HepG2 (cell line): ENCODE results near the gene SLC9A1. TPM values are rescaled to one million over a fixed set of nuclear protein-coding genes. Genes with fewer than 3 reads are reported as not detected.

ENCODE experiments used
- ATAC-seq: fragments of 200-7000 bp; cut with Tn5 transposase; 3 replicates; pipeline ENCODE4 v1.9.1; 2020; ENCODE audit warnings: mild to moderate bottlenecking, moderate library complexity
- BruUV-seq: library from RNA; stranded (reverse); fragments of 400-500 nt; replicated peaks from 2 replicates; lab custom pipeline; 2021; lab: Mats Ljungman, UMichigan
- CTCF ChIA-PET: fragments of 300-600 bp; formaldehyde crosslinking; extraction: SDS; loops from one replicate; lab custom pipeline; 2021; ENCODE audit warnings: low total read pairs, inconsistent platforms, low intra/inter-chr PET ratio; lab: Yijun Ruan, JAX
- POLR2A ChIA-PET: fragments of 350-600 bp; sonication (Branson Sonifier 250); formaldehyde crosslinking; loops from one replicate; lab custom pipeline; 2020; ENCODE audit warnings: antibody characterized with exemption, inconsistent platforms; lab: Yijun Ruan, JAX
- DNase-seq: peaks from one replicate; pipeline ENCODE4 v3.0.0-alpha.2; 2015; ENCODE audit warnings: low spot score
- FAIRE-seq: peaks from 3 replicates; lab custom pipeline; 2011; peaks lifted over from hg19 to GRCh38; lab: Jason Lieb, UNC
- H2AFZ ChIP-seq: one replicate; pipeline ENCODE4 v1.6.1; 2011; ENCODE audit warnings: low read length, inconsistent platforms
- H3K27ac ChIP-seq: fragments of 300-600 bp; 3 replicates; pipeline ENCODE4 v1.8.0; 2011; ENCODE audit warnings: mixed run types, mild to moderate bottlenecking, mixed read lengths, low read length, inconsistent platforms; ENCODE audit not compliant: insufficient read depth; ENCODE audit errors: extremely low read length
- H3K27me3 ChIP-seq, 2 experiments: fragments of 200-600 bp in 1 of 2; 2 replicates in 1 of 2; 3 replicates in 1 of 2; pipeline versions ENCODE4 v1.6.0 to v1.8.0; 2011; ENCODE audit warnings: low read length in 2 of 2, mild to moderate bottlenecking in 2 of 2, moderate library complexity in 2 of 2, inconsistent platforms in 1 of 2; ENCODE audit not compliant: insufficient read depth in 2 of 2, control insufficient read depth in 1 of 2
- H3K36me3 ChIP-seq, 2 experiments: fragments of 200-600 bp in 1 of 2; replicated peaks in 1 of 2; 2 replicates in 1 of 2; 3 replicates in 1 of 2; pipeline versions ENCODE4 v1.5.1 to v1.8.0; 2011; ENCODE audit warnings: low read length in 2 of 2, inconsistent platforms in 1 of 2; ENCODE audit not compliant: insufficient read depth in 2 of 2, control insufficient read depth in 1 of 2
- H3K4me1 ChIP-seq: 2 replicates; pipeline ENCODE4 v1.5.1; 2012; ENCODE audit warnings: low read length, inconsistent platforms; ENCODE audit not compliant: insufficient read depth
- H3K4me2 ChIP-seq: 2 replicates; pipeline ENCODE4 v1.6.0; 2011; ENCODE audit warnings: low read depth, low read length, inconsistent platforms
- H3K4me3 ChIP-seq, 3 experiments: fragments of 200-600 bp in 1 of 3; sonication (generic), shearing (Covaris generic) in 1 of 3; replicated peaks in 1 of 3; 2 replicates each; pipeline ENCODE4 v1.5.1; 2011 to 2016; ENCODE audit warnings: low read length in 3 of 3, inconsistent platforms in 2 of 3, low read depth in 2 of 3, mild to moderate bottlenecking in 2 of 3, control low read depth in 1 of 3, mixed read lengths in 1 of 3; ENCODE audit not compliant: insufficient read depth in 1 of 3
- H3K79me2 ChIP-seq: one replicate; pipeline ENCODE4 v1.6.1; 2011; ENCODE audit warnings: low read length, inconsistent platforms; ENCODE audit not compliant: insufficient read depth
- H3K9ac ChIP-seq: 2 replicates; pipeline ENCODE4 v1.6.0; 2011; ENCODE audit warnings: mild to moderate bottlenecking, low read depth, low read length, inconsistent platforms; ENCODE audit not compliant: insufficient read depth
- H3K9me3 ChIP-seq: 2 replicates; pipeline ENCODE4 v1.5.1; 2012; ENCODE audit warnings: mild to moderate bottlenecking, low read length
- H4K20me1 ChIP-seq: 2 replicates; pipeline ENCODE4 v1.6.0; 2011; ENCODE audit warnings: inconsistent platforms, mild to moderate bottlenecking, low read length, moderate library complexity; ENCODE audit not compliant: insufficient read depth
- FOSL2 ChIP-seq: sonication (generic); formaldehyde crosslinking; IDR thresholded peaks from 2 replicates; pipeline ENCODE4 v1.4.0; 2020; ENCODE audit warnings: missing genetic modification reagents
- GMEB2 ChIP-seq: IDR thresholded peaks from 2 replicates; pipeline ENCODE4 v1.6.1; 2016; ENCODE audit warnings: missing biosample characterization, missing genetic modification reagents, low read depth
- SALL2 ChIP-seq: sonication (generic); formaldehyde crosslinking; IDR thresholded peaks from 2 replicates; pipeline ENCODE4 v1.8.1; 2023; ENCODE audit warnings: mild to moderate bottlenecking, missing genetic modification reagents, inconsistent platforms
- ZNF138 ChIP-seq: sonication (generic); formaldehyde crosslinking; IDR thresholded peaks from 2 replicates; pipeline ENCODE4 v1.5.0; 2020; ENCODE audit warnings: mild to moderate bottlenecking, low read depth, missing genetic modification reagents
- ZNF3 ChIP-seq: IDR thresholded peaks from 2 replicates; pipeline ENCODE4 v1.7.0; 2017; ENCODE audit warnings: inconsistent platforms
- WGBS: methylation state at CpG from one replicate; pipeline ENCODE4 v1.1.6; 2017; ENCODE audit warnings: low lambda C conversion rate; 5-methylcytosine and 5-hydroxymethylcytosine counted together
- in situ Hi-C: cut with HindIII; loops from 2 replicates; pipeline ENCODE4 v1.10.0; 2017; ENCODE audit warnings: low pct_unique_long_range_greater_than_20kb; ENCODE audit not compliant: extremely low pct_ligation_motif_present
- intact Hi-C: fragments of 100-400 bp; cut with micrococcal nuclease; formaldehyde crosslinking; loops from one replicate; pipeline ENCODE4 v1.10.0; 2022; ENCODE audit not compliant: unreplicated experiment
- polyA plus RNA-seq, 8 experiments: library from polyadenylated mRNA; depleted of rRNA in 3 of 8; stranded (reverse) in 7 of 8; unstranded in 1 of 8; fragments of >200 nt; fragmentation: Illumina TruSeq in 4 of 8; extraction: Trizol in 4 of 8; gene quantifications; 2 replicates each; pipeline versions ENCODE4 v1.2.1 to v1.2.3, GENCODE V29; 2011 to 2016; ENCODE audit warnings: low read depth in 4 of 8, missing spikeins in 1 of 8, mixed read lengths in 1 of 8; ENCODE audit not compliant: insufficient read depth in 1 of 8
- total RNA-seq, 5 experiments: library from RNA; depleted of rRNA; stranded (reverse); fragments of >200 nt; fragmentation: Illumina TruSeq; extraction: Trizol; gene quantifications; 2 replicates each; pipeline ENCODE4 v1.2.3, GENCODE V29; 2016; ENCODE audit warnings: low read depth in 1 of 5
- TF ChIP-seq, protein P1 (sequence below): sonication (generic); formaldehyde crosslinking; IDR thresholded peaks from 2 replicates; pipeline ENCODE4 v1.5.1; 2020; ENCODE audit warnings: mild to moderate bottlenecking, missing genetic modification reagents

Gene SLC9A1
- total and polyA plus RNA-seq, 2 of the 13 experiments (the other 11 are each of a cell fraction or from before 2014, with no cell fraction given): 1.4 to 2.9 TPM

- TF ChIP-seq, protein P1, sequence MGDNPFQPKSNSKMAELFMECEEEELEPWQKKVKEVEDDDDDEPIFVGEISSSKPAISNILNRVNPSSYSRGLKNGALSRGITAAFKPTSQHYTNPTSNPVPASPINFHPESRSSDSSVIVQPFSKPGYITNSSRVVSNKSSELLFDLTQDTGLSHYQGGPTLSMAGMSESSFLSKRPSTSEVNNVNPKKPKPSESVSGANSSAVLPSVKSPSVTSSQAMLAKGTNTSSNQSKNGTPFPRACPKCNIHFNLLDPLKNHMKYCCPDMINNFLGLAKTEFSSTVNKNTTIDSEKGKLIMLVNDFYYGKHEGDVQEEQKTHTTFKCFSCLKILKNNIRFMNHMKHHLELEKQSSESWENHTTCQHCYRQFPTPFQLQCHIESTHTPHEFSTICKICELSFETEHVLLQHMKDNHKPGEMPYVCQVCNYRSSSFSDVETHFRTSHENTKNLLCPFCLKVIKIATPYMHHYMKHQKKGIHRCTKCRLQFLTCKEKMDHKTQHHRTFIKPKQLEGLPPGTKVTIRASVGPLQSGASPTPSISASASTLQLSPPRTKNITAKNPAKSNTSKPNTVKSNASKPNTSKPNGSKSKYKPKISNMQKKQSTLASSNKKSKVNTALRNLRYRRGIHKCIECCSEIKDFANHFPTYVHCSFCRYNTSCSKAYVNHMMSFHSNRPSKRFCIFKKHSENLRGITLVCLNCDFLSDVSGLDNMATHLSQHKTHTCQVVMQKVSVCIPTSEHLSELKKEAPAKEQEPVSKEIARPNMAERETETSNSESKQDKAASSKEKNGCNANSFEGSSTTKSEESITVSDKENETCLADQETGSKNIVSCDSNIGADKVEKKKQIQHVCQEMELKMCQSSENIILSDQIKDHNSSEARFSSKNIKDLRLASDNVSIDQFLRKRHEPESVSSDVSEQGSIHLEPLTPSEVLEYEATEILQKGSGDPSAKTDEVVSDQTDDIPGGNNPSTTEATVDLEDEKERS (CRISPR knock-in tag): no peak
- TF ChIP-seq FOSL2 (CRISPR knock-in tag) (peak; percentile 68), SALL2 (CRISPR knock-in tag) (no peak), ZNF3 (CRISPR knock-in tag) (no peak)
Observed at GRCh38 chr1:27163093-27163492, 8.2 kb upstream of the SLC9A1 start (continued).

GRCh38 chr1:27162090-27162489 is 7.2 kb upstream of the SLC9A1 start:
- peaks cover 14% of the 10 kb centered on the region; the same call in 1 of the 2 replicates for H3K4me1 ChIP-seq
- H3K36me3 ChIP-seq: no peaks in the 10 kb centered on the region
- no peak for FAIRE-seq
- H3K27me3 ChIP-seq: no peaks in the 10 kb centered on the region
- WGBS: 90% methylated on average over 4 of the region's 4 CpGs
- H3K9ac ChIP-seq: no peak overlapping the region
- H3K4me3 ChIP-seq: no peak overlapping the region
- no peak for TF ChIP-seq ZNF138 (CRISPR knock-in tag)
- no peak for TF ChIP-seq GMEB2 (CRISPR knock-in tag)
- TF ChIP-seq, all 625 proteins: peak for 0
- Histone ChIP-seq H3K79me2 (no peaks in the 10 kb centered on the region), H3K4me2 (no peak overlapping the region), H3K9me3 (no peaks in the 10 kb centered on the region), H3K27ac (no peak overlapping the region), H2AFZ (no peak overlapping the region), H4K20me1 (no peaks in the 10 kb centered on the region)
- ATAC-seq (no peak), DNase-seq (no peak)
- BruUV-seq: no TSS peak
- in situ Hi-C loops: no loop called here
- intact Hi-C loops: no loop called here
- ChIA-PET POLR2A (interaction anchor here (1.5 kb wide), 1 partner anchor 10 kb away, joined by 4 read pairs; no protein-coding TSS in a partner anchor), CTCF (no interaction called here)
